ENCODE data around the gene PRKN. TPM values are rescaled to one million over a fixed set of nuclear protein-coding genes. Genes with fewer than 3 reads are reported as not detected.

The PRKN gene
- total RNA-seq, 1 experiment from 2014 or later, result 2.0 TPM

- Histone ChIP-seq H3K79me1 (ENCODE audit: insufficient read depth, low read depth, low read length, poor library complexity, severe bottlenecking) (no peaks in the 10 kb centered on the region), H3K4me1 (ENCODE audit: insufficient read depth, low read length) (no peaks in the 10 kb centered on the region), H2AK5ac (ENCODE audit: insufficient read length, low read length) (no peak overlapping the region), H2BK120ac (ENCODE audit: low read depth, low read length, poor library complexity, severe bottlenecking) (no peak overlapping the region), H2BK15ac (ENCODE audit: low read depth, low read length) (no peak overlapping the region), H3K56ac (ENCODE audit: insufficient read length, low read depth, low read length) (no peak overlapping the region), H3K4ac (ENCODE audit: low read depth, low read length) (no peak overlapping the region), H4K5ac (ENCODE audit: insufficient read length, low read depth, low read length) (no peak overlapping the region), H3K18ac (ENCODE audit: insufficient read length, low read depth, low read length) (no peak overlapping the region), H4K8ac (replicated peaks; ENCODE audit: insufficient read length, low read depth, low read length) (no peak overlapping the region), H3K79me2 (ENCODE audit: insufficient read depth, low read length) (no peaks in the 10 kb centered on the region), H3K27ac (ENCODE audit: insufficient read length, low read depth, low read length) (no peak overlapping the region), H2BK12ac (ENCODE audit: insufficient read length, low read depth, low read length) (no peak overlapping the region), H3T11ph (ENCODE audit: low read length) (no peak overlapping the region), H3K9me3 (ENCODE audit: control insufficient read depth, low read depth, low read length) (no peaks in the 10 kb centered on the region), H3K23ac (ENCODE audit: insufficient read length, low read depth, low read length) (no peak overlapping the region), H4K91ac (ENCODE audit: insufficient read length, low read depth, low read length) (no peak overlapping the region), H3K9ac (ENCODE audit: extremely low read depth, insufficient read length, low read length) (no peak overlapping the region), H4K20me1 (ENCODE audit: control insufficient read depth, insufficient read depth, insufficient read length) (no peaks in the 10 kb centered on the region), H3K27me3 (ENCODE audit: insufficient read depth, low read length) (no peaks in the 10 kb centered on the region), H3K4me2 (ENCODE audit: insufficient read depth, insufficient read length, low read length) (no peak overlapping the region), H3K14ac (ENCODE audit: insufficient read depth, low read length) (no peak overlapping the region), H3K23me2 (ENCODE audit: insufficient read length, low read depth, low read length, poor library complexity, severe bottlenecking) (no peaks in the 10 kb centered on the region), H2BK5ac (ENCODE audit: insufficient read length, low read length) (no peak overlapping the region), H2BK20ac (ENCODE audit: low read depth, low read length, poor library complexity, severe bottlenecking) (no peak overlapping the region), H2AFZ (ENCODE audit: low read length) (no peak overlapping the region)
- no peak for DNase-seq
- H3K9me3 Mint-ChIP-seq, result no peaks in the 10 kb centered on the region
- H3K27ac Mint-ChIP-seq, result no peak overlapping the region
- H3K36me3 Mint-ChIP-seq (ENCODE audit: insufficient read depth in 1 of 3, low read depth in 3 of 3), result no peaks in the 10 kb centered on the region; a peak in 1 of 7 replicates
- TF ChIP-seq CTCF (conservative IDR thresholded peaks at IDR 0.05), result no peak
- H3K27me3 Mint-ChIP-seq (ENCODE audit: low read depth), result no peaks in the 10 kb centered on the region
- H3K4me1 Mint-ChIP-seq, result no peaks in the 10 kb centered on the region
- WGBS (ENCODE audit: extremely low coverage, insufficient read length, low lambda C conversion rate), result no CpG with 5 or more reads among the region's 1 CpG
- H3K4me3 Mint-ChIP-seq, result no peak overlapping the region
Measured at GRCh38 chr6:161796681-161797080, 930.9 kb downstream of the PRKN start.
